ENCODE data around the gene KRTAP20-4.

KRTAP20-4 gene

DNA sequence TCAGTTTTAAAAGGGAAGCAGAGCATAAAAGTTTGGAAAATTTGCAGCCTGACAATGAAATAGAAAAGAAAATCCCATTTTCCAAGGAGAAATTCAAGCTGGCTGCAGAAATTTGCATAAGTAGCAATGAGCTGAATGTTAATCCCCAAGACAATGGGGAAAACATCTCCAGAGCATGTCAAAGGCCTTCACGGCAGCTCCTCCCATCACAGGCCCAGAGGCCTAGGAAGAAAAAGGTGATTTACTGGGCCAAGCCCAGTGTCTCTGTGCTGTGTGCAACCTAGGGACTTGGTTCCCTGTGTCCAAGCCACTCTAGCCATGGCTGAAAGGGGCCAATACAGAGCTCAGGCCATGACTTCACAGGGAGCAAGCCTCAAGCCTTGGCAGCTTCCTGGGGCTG is 48.3 kb downstream of the KRTAP20-4 start:
- no peak for DNase-seq
